A549 (cell line): ENCODE results near the gene CEP85.

Experiments
- CTCF ChIP-seq: fragments of >200 bp; sonication (Bioruptor Twin); formaldehyde crosslinking; IDR thresholded peaks from 3 replicates; pipeline ENCODE4 v1.5.1; 2016
- POLR2A ChIP-seq: IDR thresholded peaks from 2 replicates; pipeline ENCODE4 v1.6.1; 2012; ENCODE audit warnings: mild to moderate bottlenecking, low read length

- TF ChIP-seq POLR2A (no peak), CTCF (no peak)
Observed at GRCh38 chr1:26291433-26291832, 57.4 kb downstream of the CEP85 start.
